GM19239 (cell line): Measurements from ENCODE around the gene CLEC4M.
"Not testable (repeated sequence)": the region's sequence is repeated elsewhere in the genome, so short reads cannot be mapped to it uniquely, and the experiment has no call there.

Experiments
- DNase-seq: peaks from one replicate; pipeline ENCODE4 v3.0.0; 2011; ENCODE audit warnings: low spot score; ENCODE audit not compliant: insufficient read length
- FAIRE-seq: peaks from 2 replicates; lab custom pipeline; 2011; peaks lifted over from hg19 to GRCh38; lab: Jason Lieb, UNC

CLEC4M gene

GRCh38 chr19:7799640-7800355 lies 36.8 kb downstream of the CLEC4M start:
- FAIRE-seq (peak; percentile 76), DNase-seq (no peak)

GRCh38 chr19:7801020-7801570 lies 38.1 kb downstream of the CLEC4M start:
- FAIRE-seq, result no peak
- DNase-seq, result no peak

- DNase-seq (no peak), FAIRE-seq (no peak)
Measured at GRCh38 chr19:7806234-7806633, 43.2 kb downstream of the CLEC4M start.

- DNase-seq (no peak), FAIRE-seq (no peak)
Measured at GRCh38 chr19:7806876-7807275, 43.8 kb downstream of the CLEC4M start.

- DNase-seq (no peak), FAIRE-seq (no peak)
Measured at GRCh38 chr19:7808108-7808507, 45.1 kb downstream of the CLEC4M start.

GRCh38 chr19:7811989-7812388 lies 48.9 kb downstream of the CLEC4M start:
- FAIRE-seq (peak; percentile 23), DNase-seq (no peak)

GRCh38 chr19:7815325-7815724 lies 52.3 kb downstream of the CLEC4M start:
- FAIRE-seq (peak; percentile 77), DNase-seq (no peak)

- DNase-seq, result not testable (repeated sequence)
Measured at GRCh38 chr19:7816040-7816439, 53.0 kb downstream of the CLEC4M start.

GRCh38 chr19:7817801-7818200 lies 54.8 kb downstream of the CLEC4M start:
- DNase-seq (no peak), FAIRE-seq (no peak)

More at GRCh38 chr19:7816040-7816439, 53.0 kb downstream of the CLEC4M start:
- not testable (repeated sequence) for FAIRE-seq

- no peak for FAIRE-seq
- DNase-seq, result no peak
Measured at GRCh38 chr19:7818806-7819205, 55.8 kb downstream of the CLEC4M start.
